IPS-18a (cell line): ENCODE data around the gene ABLIM1.

ENCODE experiments used
- H3K27ac ChIP-seq: one replicate; pipeline ENCODE4 v1.5.1; 2013; ENCODE audit warnings: low read length
- H3K27me3 ChIP-seq: one replicate; pipeline ENCODE4 v1.6.1; 2013; ENCODE audit warnings: mild to moderate bottlenecking, low read length; ENCODE audit not compliant: control insufficient read depth, insufficient read depth
- H3K36me3 ChIP-seq: one replicate; pipeline ENCODE4 v1.6.1; 2013; ENCODE audit warnings: low read depth, low read length; ENCODE audit not compliant: control insufficient read depth
- H3K4me1 ChIP-seq: one replicate; pipeline ENCODE4 v1.6.1; 2013; ENCODE audit warnings: low read depth, low read length; ENCODE audit not compliant: control insufficient read depth
- H3K4me3 ChIP-seq: one replicate; pipeline ENCODE4 v1.5.1; 2013; ENCODE audit warnings: low read length
- H3K9ac ChIP-seq: one replicate; pipeline ENCODE4 v1.6.1; 2013; ENCODE audit warnings: mild to moderate bottlenecking, low read length, moderate library complexity
- H3K9me3 ChIP-seq: one replicate; pipeline ENCODE4 v1.6.1; 2013; ENCODE audit warnings: low read depth, low read length; ENCODE audit not compliant: control insufficient read depth

ABLIM1 gene

GRCh38 chr10:114445332-114445731 lies 212.7 kb downstream of the ABLIM1 start:
- Histone ChIP-seq H3K9ac (no peak overlapping the region), H3K27ac (no peak overlapping the region), H3K4me3 (no peak overlapping the region), H3K9me3 (no peaks in the 10 kb centered on the region), H3K4me1 (peaks cover 10% of the 10 kb centered on the region), H3K36me3 (peaks cover 5% of the 10 kb centered on the region), H3K27me3 (no peaks in the 10 kb centered on the region)

- Histone ChIP-seq H3K4me3 (no peak overlapping the region), H3K9me3 (no peaks in the 10 kb centered on the region), H3K9ac (no peak overlapping the region), H3K4me1 (peaks cover 6% of the 10 kb centered on the region), H3K36me3 (peaks cover 6% of the 10 kb centered on the region), H3K27ac (no peak overlapping the region), H3K27me3 (no peaks in the 10 kb centered on the region)
Observed at GRCh38 chr10:114444819-114445218, 213.3 kb downstream of the ABLIM1 start.

GRCh38 chr10:114442091-114442630 lies 215.9 kb downstream of the ABLIM1 start:
- Histone ChIP-seq H3K27ac (no peak overlapping the region), H3K27me3 (no peaks in the 10 kb centered on the region), H3K4me3 (no peak overlapping the region), H3K9me3 (no peaks in the 10 kb centered on the region), H3K9ac (no peak overlapping the region), H3K36me3 (peaks cover 17% of the 10 kb centered on the region), H3K4me1 (no peaks in the 10 kb centered on the region)

- Histone ChIP-seq H3K4me3 (no peak overlapping the region), H3K9ac (no peak overlapping the region), H3K9me3 (no peaks in the 10 kb centered on the region), H3K36me3 (peaks cover 17% of the 10 kb centered on the region), H3K27ac (no peak overlapping the region), H3K27me3 (no peaks in the 10 kb centered on the region), H3K4me1 (no peaks in the 10 kb centered on the region)
Observed at GRCh38 chr10:114441107-114441506, 217.0 kb downstream of the ABLIM1 start.

GRCh38 chr10:114437473-114438292 lies 220.4 kb downstream of the ABLIM1 start:
- no peaks in the 10 kb centered on the region for H3K4me1 ChIP-seq
- H3K9me3 ChIP-seq, result no peaks in the 10 kb centered on the region
- H3K36me3 ChIP-seq, result peaks cover 20% of the 10 kb centered on the region

GRCh38 chr10:114436941-114437340 lies 221.1 kb downstream of the ABLIM1 start:
- Histone ChIP-seq H3K27ac (no peak overlapping the region), H3K36me3 (peaks cover 20% of the 10 kb centered on the region)

More at GRCh38 chr10:114437473-114438292, 220.4 kb downstream of the ABLIM1 start:
- no peaks in the 10 kb centered on the region for H3K27me3 ChIP-seq
- no peak overlapping the region for H3K27ac ChIP-seq
- no peak overlapping the region for H3K9ac ChIP-seq
- H3K4me3 ChIP-seq, result no peak overlapping the region

GRCh38 chr10:114432566-114433093 lies 225.4 kb downstream of the ABLIM1 start:
- H3K36me3 ChIP-seq, result peaks cover 3% of the 10 kb centered on the region
- H3K4me1 ChIP-seq, result no peaks in the 10 kb centered on the region
- H3K9me3 ChIP-seq, result no peaks in the 10 kb centered on the region
- H3K9ac ChIP-seq, result no peak overlapping the region
- no peaks in the 10 kb centered on the region for H3K27me3 ChIP-seq
- H3K27ac ChIP-seq, result no peak overlapping the region
- no peak overlapping the region for H3K4me3 ChIP-seq

More at GRCh38 chr10:114436941-114437340, 221.1 kb downstream of the ABLIM1 start:
- H3K27me3 ChIP-seq, result no peaks in the 10 kb centered on the region
- H3K4me1 ChIP-seq, result no peaks in the 10 kb centered on the region
- H3K9me3 ChIP-seq, result no peaks in the 10 kb centered on the region
- H3K9ac ChIP-seq, result no peak overlapping the region
- no peak overlapping the region for H3K4me3 ChIP-seq

- Histone ChIP-seq H3K9me3 (no peaks in the 10 kb centered on the region), H3K27me3 (no peaks in the 10 kb centered on the region), H3K36me3 (peaks cover 3% of the 10 kb centered on the region), H3K4me3 (no peak overlapping the region), H3K9ac (no peak overlapping the region), H3K4me1 (no peaks in the 10 kb centered on the region), H3K27ac (no peak overlapping the region)
Observed at GRCh38 chr10:114431414-114432135, 226.5 kb downstream of the ABLIM1 start.

GRCh38 chr10:114430688-114431413 lies 227.2 kb downstream of the ABLIM1 start:
- Histone ChIP-seq H3K9ac (no peak overlapping the region), H3K9me3 (no peaks in the 10 kb centered on the region), H3K27ac (no peak overlapping the region), H3K4me1 (no peaks in the 10 kb centered on the region), H3K36me3 (peaks cover under 1% of the 10 kb centered on the region), H3K4me3 (no peak overlapping the region), H3K27me3 (no peaks in the 10 kb centered on the region)

GRCh38 chr10:114429581-114430335 lies 228.3 kb downstream of the ABLIM1 start:
- Histone ChIP-seq H3K9ac (no peak overlapping the region), H3K27me3 (no peaks in the 10 kb centered on the region), H3K36me3 (no peaks in the 10 kb centered on the region), H3K4me3 (no peak overlapping the region), H3K27ac (no peak overlapping the region), H3K4me1 (no peaks in the 10 kb centered on the region), H3K9me3 (no peaks in the 10 kb centered on the region)
